SW 1271 (cell line): ENCODE data around the gene LRRC8C.

Source experiments
- DNase-seq, 2 experiments: peaks; one replicate each; lab custom pipeline; 2025; lab: John Stamatoyannopoulos, UW

The LRRC8C gene

GRCh38 chr1:89732643-89733222, 99.8 kb downstream of the LRRC8C start:
- DNase-seq = no peak

GRCh38 chr1:89733748-89734147, 100.8 kb downstream of the LRRC8C start:
- DNase-seq = no peak

- DNase-seq = no peak
Observed at GRCh38 chr1:89734442-89734841, 101.5 kb downstream of the LRRC8C start.

- DNase-seq = no peak
Observed at GRCh38 chr1:89735479-89735878, 102.6 kb downstream of the LRRC8C start.

- DNase-seq = no peak
Observed at GRCh38 chr1:89736937-89737733, 104.2 kb downstream of the LRRC8C start.

GRCh38 chr1:89737985-89738510, 105.1 kb downstream of the LRRC8C start:
- DNase-seq = no peak

- DNase-seq = no peak
Observed at GRCh38 chr1:89739013-89739843, 106.3 kb downstream of the LRRC8C start.

- DNase-seq = no peak
Observed at GRCh38 chr1:89739844-89740216, 106.9 kb downstream of the LRRC8C start.

GRCh38 chr1:89743788-89744187, 110.9 kb downstream of the LRRC8C start:
- no peak for DNase-seq

- DNase-seq = no peak
Observed at GRCh38 chr1:89746424-89747149, 113.7 kb downstream of the LRRC8C start.

- no peak for DNase-seq
Observed at GRCh38 chr1:89753761-89754160, 120.8 kb downstream of the LRRC8C start.

GRCh38 chr1:89754518-89754917, 121.6 kb downstream of the LRRC8C start:
- no peak for DNase-seq

- DNase-seq = no peak
Observed at GRCh38 chr1:89755591-89755990, 122.7 kb downstream of the LRRC8C start.

GRCh38 chr1:89757532-89757931, 124.6 kb downstream of the LRRC8C start:
- DNase-seq = no peak

- DNase-seq = no peak
Observed at GRCh38 chr1:89758156-89758555, 125.2 kb downstream of the LRRC8C start.

- no peak for DNase-seq
Observed at GRCh38 chr1:89759036-89759435, 126.1 kb downstream of the LRRC8C start.

- DNase-seq = no peak
Observed at GRCh38 chr1:89760496-89760895, 127.6 kb downstream of the LRRC8C start.

GRCh38 chr1:89761338-89761737, 128.4 kb downstream of the LRRC8C start:
- no peak for DNase-seq

- DNase-seq = no peak
Observed at GRCh38 chr1:89761901-89762300, 129.0 kb downstream of the LRRC8C start.

- DNase-seq = no peak
Observed at GRCh38 chr1:89762386-89762778, 129.5 kb downstream of the LRRC8C start.

- DNase-seq = peak in 1 of 2 experiments; percentile 16
Observed at GRCh38 chr1:89762779-89763648, 130.1 kb downstream of the LRRC8C start.
